SU-DHL-6 (cell line): ENCODE data around the gene BMPR1B.

Experiments
- CTCF ChIP-seq: fragments of 200-600 bp; sonication (generic); IDR thresholded peaks from one replicate; pipeline ENCODE4 v1.5.1; 2017; ENCODE audit warnings: antibody characterized with exemption, mild to moderate bottlenecking, low read length, moderate library complexity; ENCODE audit not compliant: insufficient read depth, poor library complexity, severe bottlenecking
- EZH2phosphoT487 ChIP-seq: fragments of 200-600 bp; sonication (generic), shearing (Covaris generic); conservative IDR thresholded peaks from 2 replicates; pipeline ENCODE4 v1.6.1; 2018; ENCODE audit warnings: mild to moderate bottlenecking, antibody characterized with exemption, low read length, moderate library complexity, mixed read lengths

- no peak for TF ChIP-seq CTCF
- TF ChIP-seq EZH2phosphoT487, result no peak
These were observed 351.2 kb downstream of the BMPR1B start for GRCh38 chr4:95108883-95109421.
